ENCODE results near the gene EAF2.
"Not testable (repeated sequence)": the region's sequence is repeated elsewhere in the genome, so short reads cannot be mapped to it uniquely, and the experiment has no call there.

Gene EAF2

GRCh38 chr3:121855555-121855954 lies 20.5 kb downstream of the EAF2 start:
- no peak for TF ChIP-seq CTCF (IDR thresholded peaks at IDR 0.05; ENCODE audit: low read depth, low read length)
- no peak overlapping the region for H3K4me3 ChIP-seq (ENCODE audit: low read depth, low read length)

- H3K4me3 ChIP-seq (ENCODE audit: low read depth, low read length) = not testable (repeated sequence)
These were observed 22.8 kb downstream of the EAF2 start for GRCh38 chr3:121857778-121858177.

GRCh38 chr3:121863247-121863646 lies 28.2 kb downstream of the EAF2 start:
- H3K4me3 ChIP-seq (ENCODE audit: low read depth, low read length) = not testable (repeated sequence)

- H3K4me3 ChIP-seq (ENCODE audit: low read depth, low read length) = no peak overlapping the region
- no peak for TF ChIP-seq CTCF (IDR thresholded peaks at IDR 0.05; ENCODE audit: low read depth, low read length)
These were observed 28.8 kb downstream of the EAF2 start for GRCh38 chr3:121863801-121864200.

GRCh38 chr3:121869736-121870135 lies 34.7 kb downstream of the EAF2 start:
- no peak overlapping the region for H3K4me3 ChIP-seq (ENCODE audit: low read depth, low read length)
- TF ChIP-seq CTCF (IDR thresholded peaks at IDR 0.05; ENCODE audit: low read depth, low read length) = no peak

- TF ChIP-seq CTCF (IDR thresholded peaks at IDR 0.05; ENCODE audit: low read depth, low read length) = no peak
- no peak overlapping the region for H3K4me3 ChIP-seq (ENCODE audit: low read depth, low read length)
These were observed 35.7 kb downstream of the EAF2 start for GRCh38 chr3:121870717-121871116.

GRCh38 chr3:121871430-121871829 lies 36.4 kb downstream of the EAF2 start:
- no peak for TF ChIP-seq CTCF (IDR thresholded peaks at IDR 0.05; ENCODE audit: low read depth, low read length)
- H3K4me3 ChIP-seq (ENCODE audit: low read depth, low read length) = no peak overlapping the region

- no peak overlapping the region for H3K4me3 ChIP-seq (ENCODE audit: low read depth, low read length)
- no peak for TF ChIP-seq CTCF (IDR thresholded peaks at IDR 0.05; ENCODE audit: low read depth, low read length)
These were observed 43.4 kb downstream of the EAF2 start for GRCh38 chr3:121878411-121878810.

GRCh38 chr3:121883507-121883906 lies 48.5 kb downstream of the EAF2 start:
- TF ChIP-seq CTCF (IDR thresholded peaks at IDR 0.05; ENCODE audit: low read depth, low read length) = 0 out of 2 replicates have a peak, but pooled peaks have one; percentile 10
- no peak overlapping the region for H3K4me3 ChIP-seq (ENCODE audit: low read depth, low read length)
